Uterus (tissue), 4 donors: Measurements from ENCODE around the gene NOX5. TPM values are rescaled to one million over a fixed set of nuclear protein-coding genes. Genes with fewer than 3 reads are reported as not detected.

Source experiments
- DNase-seq, 2 donors: peaks; one replicate each; pipeline ENCODE4 v3.0.0-alpha.2; 2019 to 2020
- H3K27ac ChIP-seq, 2 donors: fragments of 200-600 bp; sonication (generic); 1 replicate in 1 of 2; 2 replicates in 1 of 2; pipeline ENCODE4 v1.5.1; 2016 to 2018
- H3K27me3 ChIP-seq, 2 donors: fragments of 200-600 bp; sonication (generic); one replicate each; pipeline ENCODE4 v1.5.1; 2018 to 2019; ENCODE audit warnings: control low read depth in 1 of 2
- H3K36me3 ChIP-seq, 2 donors: fragments of 200-600 bp; sonication (generic); one replicate each; pipeline ENCODE4 v1.5.1; 2019; ENCODE audit warnings: control low read depth in 1 of 2
- H3K4me1 ChIP-seq, 2 donors: fragments of 200-600 bp; sonication (generic); one replicate each; pipeline ENCODE4 v1.5.1; 2018 to 2019; ENCODE audit warnings: control low read depth in 1 of 2
- H3K4me3 ChIP-seq, 2 donors: fragments of 200-600 bp; sonication (generic); 1 replicate in 1 of 2; 2 replicates in 1 of 2; pipeline ENCODE4 v1.5.1; 2018 to 2019; ENCODE audit warnings: mild to moderate bottlenecking in 1 of 2
- H3K9me3 ChIP-seq, 2 donors: fragments of 200-600 bp; sonication (generic); one replicate each; pipeline ENCODE4 v1.5.1; 2019; ENCODE audit warnings: control low read depth in 1 of 2
- POLR2A ChIP-seq, 2 donors: fragments of 450-650 bp; IDR thresholded peaks; one replicate each; pipeline ENCODE4 v1.6.1; 2016; ENCODE audit warnings: antibody characterized with exemption in 2 of 2, mild to moderate bottlenecking in 1 of 2, moderate library complexity in 1 of 2
- intact Hi-C: fragments of 100-400 bp; cut with DNase I; formaldehyde crosslinking; loops from one replicate; pipeline ENCODE4 v1.15.1; 2023; ENCODE audit warnings: low total_unique reads
- total RNA-seq, 4 donors: library from RNA; depleted of rRNA in 3 of 4; stranded (reverse); fragments of >200 nt in 3 of 4; gene quantifications; one replicate each; pipeline versions ENCODE4 v1.1.0 to v1.2.4, GENCODE V29; 2014 to 2023
- TF ChIP-seq, protein P1 (sequence below), 4 experiments: fragments of 200-600 bp in 2 of 4; fragments of 450-650 bp in 2 of 4; sonication (generic) in 2 of 4; IDR thresholded peaks; one replicate each; pipeline ENCODE4 v1.5.1; 2016 to 2019; ENCODE audit warnings: antibody characterized with exemption in 4 of 4, mild to moderate bottlenecking in 2 of 4, moderate library complexity in 1 of 4
- donor health status: DM: yes; HTN: yes; CAD: no.

Gene NOX5
- total RNA-seq, 4 donors from 2014 or later = 0.21 to 0.52 TPM; not detected in 2

DNA sequence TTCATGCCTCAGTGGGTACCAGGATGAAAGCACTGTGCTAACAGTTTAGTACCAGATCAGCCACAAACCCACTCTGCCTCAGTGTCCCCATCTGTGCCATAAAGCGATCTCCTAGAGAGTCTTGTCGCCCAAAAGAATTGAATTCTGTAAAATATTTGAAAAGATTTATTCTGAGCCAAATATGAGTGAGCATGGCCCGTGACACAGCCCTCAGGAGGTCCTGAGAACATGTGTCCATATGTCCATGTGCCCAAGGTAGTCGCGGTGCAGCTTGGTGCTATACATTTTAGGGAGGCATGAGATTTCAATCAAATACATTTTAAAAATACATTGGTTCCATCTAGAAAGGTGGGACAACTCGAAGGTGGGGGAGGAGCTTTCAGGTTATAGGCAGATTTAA lies 15.4 kb upstream of the NOX5 start:
- intact Hi-C loops = no loop called here
- Histone ChIP-seq H3K4me3 (no peak overlapping the region), H3K27me3 (no peaks in the 10 kb centered on the region), H3K9me3 (no peaks in the 10 kb centered on the region), H3K27ac (no peak overlapping the region), H3K36me3 (no peaks in the 10 kb centered on the region), H3K4me1 (no peaks in the 10 kb centered on the region)
- DNase-seq = no peak
- TF ChIP-seq, protein P1, sequence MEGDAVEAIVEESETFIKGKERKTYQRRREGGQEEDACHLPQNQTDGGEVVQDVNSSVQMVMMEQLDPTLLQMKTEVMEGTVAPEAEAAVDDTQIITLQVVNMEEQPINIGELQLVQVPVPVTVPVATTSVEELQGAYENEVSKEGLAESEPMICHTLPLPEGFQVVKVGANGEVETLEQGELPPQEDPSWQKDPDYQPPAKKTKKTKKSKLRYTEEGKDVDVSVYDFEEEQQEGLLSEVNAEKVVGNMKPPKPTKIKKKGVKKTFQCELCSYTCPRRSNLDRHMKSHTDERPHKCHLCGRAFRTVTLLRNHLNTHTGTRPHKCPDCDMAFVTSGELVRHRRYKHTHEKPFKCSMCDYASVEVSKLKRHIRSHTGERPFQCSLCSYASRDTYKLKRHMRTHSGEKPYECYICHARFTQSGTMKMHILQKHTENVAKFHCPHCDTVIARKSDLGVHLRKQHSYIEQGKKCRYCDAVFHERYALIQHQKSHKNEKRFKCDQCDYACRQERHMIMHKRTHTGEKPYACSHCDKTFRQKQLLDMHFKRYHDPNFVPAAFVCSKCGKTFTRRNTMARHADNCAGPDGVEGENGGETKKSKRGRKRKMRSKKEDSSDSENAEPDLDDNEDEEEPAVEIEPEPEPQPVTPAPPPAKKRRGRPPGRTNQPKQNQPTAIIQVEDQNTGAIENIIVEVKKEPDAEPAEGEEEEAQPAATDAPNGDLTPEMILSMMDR (IDR thresholded peaks at IDR 0.05) = no peak
- TF ChIP-seq POLR2A (IDR thresholded peaks at IDR 0.05) = no peak

DNA sequence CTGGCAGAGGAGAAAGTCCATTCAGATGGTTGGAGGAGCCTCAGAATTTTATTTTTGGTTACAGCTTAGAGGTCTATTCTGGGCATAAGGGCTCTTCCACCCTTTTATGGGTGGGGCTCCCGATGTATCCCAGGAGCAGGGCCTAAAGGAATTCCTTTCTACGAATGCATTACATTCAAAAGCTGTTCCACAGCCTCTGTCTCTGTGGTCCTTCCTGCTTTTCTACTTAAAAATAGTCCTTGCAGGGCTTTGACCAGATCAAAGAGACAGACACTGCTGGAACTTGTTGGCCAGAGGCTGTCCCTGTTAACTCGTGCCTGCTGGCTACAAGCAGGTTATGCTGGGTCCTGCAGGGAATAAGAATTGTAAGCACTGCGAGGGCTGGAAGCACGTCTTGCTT lies 14.4 kb upstream of the NOX5 start:
- Histone ChIP-seq H3K4me3 (no peak overlapping the region), H3K36me3 (no peaks in the 10 kb centered on the region), H3K27ac (no peak overlapping the region), H3K27me3 (no peaks in the 10 kb centered on the region), H3K9me3 (no peaks in the 10 kb centered on the region), H3K4me1 (no peaks in the 10 kb centered on the region)
- no peak for TF ChIP-seq POLR2A (IDR thresholded peaks at IDR 0.05)
- TF ChIP-seq, protein P1 (IDR thresholded peaks at IDR 0.05) = no peak
- intact Hi-C loops = no loop called here
- DNase-seq = no peak

DNA sequence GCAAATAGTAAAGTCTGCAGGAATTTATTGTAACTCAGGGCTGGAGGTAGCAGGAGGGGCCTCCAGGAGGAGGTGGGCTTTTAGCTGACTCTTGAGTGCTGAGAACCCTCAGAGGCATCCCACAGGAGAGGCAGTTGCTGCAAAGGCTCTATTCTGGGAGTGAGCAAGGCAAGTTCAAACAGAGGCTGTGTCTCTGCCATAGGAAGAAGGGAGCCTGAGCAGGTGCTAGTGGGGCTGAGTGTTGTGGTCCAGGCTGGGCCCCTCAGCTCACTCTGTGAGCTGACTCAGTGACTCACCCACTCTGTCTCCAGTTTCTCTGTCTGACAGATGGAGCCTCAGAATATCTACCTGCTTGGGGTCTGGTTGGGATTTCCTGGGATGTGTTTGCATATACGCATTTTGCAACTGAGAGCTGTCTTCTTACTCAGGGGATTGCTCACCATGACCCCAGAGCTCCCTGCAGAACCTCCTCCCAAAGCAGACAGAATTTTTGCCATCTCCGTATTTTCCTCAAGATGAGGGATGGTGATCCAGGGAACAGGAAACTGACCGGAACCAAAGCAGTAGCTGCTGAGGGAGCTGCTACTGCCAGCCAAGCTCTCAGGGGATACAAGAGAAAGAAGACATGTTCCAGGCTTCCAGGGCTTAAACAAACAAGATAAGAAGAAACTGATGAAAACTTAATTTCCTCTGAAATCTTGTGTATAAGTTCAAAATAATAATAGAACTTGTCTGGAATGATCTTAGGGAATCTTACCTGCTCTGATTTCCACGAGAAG lies 13.6 kb upstream of the NOX5 start:
- intact Hi-C loops = no loop called here
- Histone ChIP-seq H3K36me3 (no peaks in the 10 kb centered on the region), H3K9me3 (no peaks in the 10 kb centered on the region), H3K4me1 (no peaks in the 10 kb centered on the region), H3K27ac (no peak overlapping the region), H3K27me3 (no peaks in the 10 kb centered on the region), H3K4me3 (no peak overlapping the region)
- DNase-seq = no peak
- no peak for TF ChIP-seq POLR2A (IDR thresholded peaks at IDR 0.05)
- TF ChIP-seq, protein P1 (IDR thresholded peaks at IDR 0.05) = no peak

DNA sequence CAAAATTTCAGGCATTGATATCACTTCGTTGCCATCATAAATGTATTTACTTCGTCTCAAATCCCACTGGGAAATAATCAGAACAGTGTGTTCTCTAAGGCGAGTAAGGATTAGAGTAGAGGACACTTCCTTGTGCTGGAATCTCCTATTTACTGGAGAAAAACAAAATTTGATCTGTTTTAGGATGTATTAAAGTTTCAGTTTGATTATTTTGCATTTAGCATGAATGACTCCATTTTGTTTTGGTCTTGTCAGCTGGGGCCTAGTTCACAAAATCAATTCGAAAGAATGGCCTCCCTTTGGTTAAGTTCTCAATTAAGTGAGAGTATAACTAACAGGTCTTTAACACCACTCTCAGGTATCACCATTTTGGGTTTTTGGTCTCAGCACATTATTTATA lies 11.7 kb upstream of the NOX5 start:
- no peaks in the 10 kb centered on the region for H3K36me3 ChIP-seq
- intact Hi-C loops = no loop called here
- TF ChIP-seq, protein P1 (IDR thresholded peaks at IDR 0.05) = no peak
- no peak for TF ChIP-seq POLR2A (IDR thresholded peaks at IDR 0.05)
- no peaks in the 10 kb centered on the region for H3K27me3 ChIP-seq
- H3K4me1 ChIP-seq = no peaks in the 10 kb centered on the region
- H3K27ac ChIP-seq = no peak overlapping the region
- no peak overlapping the region for H3K4me3 ChIP-seq
- H3K9me3 ChIP-seq = peaks cover 0 to 5% of the 10 kb centered on the region in 2 donors
- no peak for DNase-seq

DNA sequence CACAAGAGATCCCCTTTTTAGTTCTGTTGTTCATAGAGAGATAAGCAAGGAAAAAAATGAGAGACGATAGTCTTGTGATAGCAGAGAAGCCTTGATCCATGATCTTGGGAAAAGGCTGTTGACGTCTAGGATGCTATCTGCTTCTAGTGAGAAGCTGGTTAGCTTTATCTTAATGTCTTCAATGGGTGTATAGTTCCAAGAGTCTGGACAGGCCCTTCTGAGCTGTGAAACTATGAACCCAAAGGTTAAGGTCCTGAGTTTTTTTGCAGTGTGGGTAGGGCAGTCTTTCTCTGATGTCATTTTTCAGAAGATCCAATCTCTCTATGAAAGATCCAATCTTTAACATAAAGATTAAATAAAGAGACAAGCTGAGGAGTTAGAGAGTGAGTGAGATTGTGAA lies 10.5 kb upstream of the NOX5 start:
- TF ChIP-seq, protein P1 (IDR thresholded peaks at IDR 0.05) = no peak
- TF ChIP-seq POLR2A (IDR thresholded peaks at IDR 0.05) = no peak
- Histone ChIP-seq H3K4me1 (no peaks in the 10 kb centered on the region), H3K9me3 (peaks cover 0 to 13% of the 10 kb centered on the region in 2 donors), H3K27ac (no peak overlapping the region), H3K36me3 (no peaks in the 10 kb centered on the region), H3K27me3 (no peaks in the 10 kb centered on the region), H3K4me3 (no peak overlapping the region)
- no peak for DNase-seq
- intact Hi-C loops = no loop called here
